BLaER1 treated with 17β-estradiol and CSF1 and Interleukin-3, amounts not matched to agents 10 nM and 100 nM (cell line): ENCODE results near the gene NKX2-3.

Experiments used
- H3K27ac ChIP-seq, 11 experiments: shearing (Covaris generic); formaldehyde crosslinking; 2 replicates each; pipeline ENCODE4 v1.8.1; 2022
- H3K27me3 ChIP-seq, 11 experiments: shearing (Covaris generic); formaldehyde crosslinking; 2 replicates each; pipeline ENCODE4 v1.8.1; 2022
- H3K36me3 ChIP-seq, 11 experiments: shearing (Covaris generic); formaldehyde crosslinking; 2 replicates each; pipeline ENCODE4 v1.8.1; 2022
- H3K4me1 ChIP-seq, 10 experiments: shearing (Covaris generic); formaldehyde crosslinking; 2 replicates each; pipeline ENCODE4 v1.8.1; 2022
- H3K4me2 ChIP-seq, 11 experiments: shearing (Covaris generic); formaldehyde crosslinking; 2 replicates each; pipeline ENCODE4 v1.8.1; 2022
- H3K4me3 ChIP-seq, 10 experiments: shearing (Covaris generic); formaldehyde crosslinking; 2 replicates each; pipeline ENCODE4 v1.8.1; 2022
- H3K9ac ChIP-seq, 11 experiments: shearing (Covaris generic); formaldehyde crosslinking; 2 replicates each; pipeline ENCODE4 v1.8.1; 2022
- H3K9me3 ChIP-seq, 11 experiments: shearing (Covaris generic); formaldehyde crosslinking; replicated peaks in 1 of 11; 2 replicates each; pipeline ENCODE4 v1.8.1; 2022
- H4K20me1 ChIP-seq, 11 experiments: shearing (Covaris generic); formaldehyde crosslinking; 2 replicates each; pipeline ENCODE4 v1.8.1; 2022
- Cebpa-rat ChIP-seq, 11 experiments: shearing (Covaris generic); IDR thresholded peaks; 2 replicates each; pipeline ENCODE4 v1.8.1; 2022

The NKX2-3 gene

GRCh38 chr10:99582255-99582770, 49.6 kb downstream of the NKX2-3 start:
- H3K4me3 ChIP-seq = no peak overlapping the region
- no peak overlapping the region for H3K9ac ChIP-seq
- no peaks in the 10 kb centered on the region for H3K27me3 ChIP-seq
- peaks cover 0 to 6% (median 1%) of the 10 kb centered on the region in 10 experiments; a peak in 13 of 20 replicates for H3K4me1 ChIP-seq
- no peak overlapping the region for H3K4me2 ChIP-seq
- H4K20me1 ChIP-seq = no peaks in the 10 kb centered on the region
- no peaks in the 10 kb centered on the region for H3K9me3 ChIP-seq
- no peaks in the 10 kb centered on the region for H3K36me3 ChIP-seq
- no peak overlapping the region for H3K27ac ChIP-seq
- TF ChIP-seq Cebpa-rat (IDR thresholded peaks at IDR 0.05) = no peak

DNA sequence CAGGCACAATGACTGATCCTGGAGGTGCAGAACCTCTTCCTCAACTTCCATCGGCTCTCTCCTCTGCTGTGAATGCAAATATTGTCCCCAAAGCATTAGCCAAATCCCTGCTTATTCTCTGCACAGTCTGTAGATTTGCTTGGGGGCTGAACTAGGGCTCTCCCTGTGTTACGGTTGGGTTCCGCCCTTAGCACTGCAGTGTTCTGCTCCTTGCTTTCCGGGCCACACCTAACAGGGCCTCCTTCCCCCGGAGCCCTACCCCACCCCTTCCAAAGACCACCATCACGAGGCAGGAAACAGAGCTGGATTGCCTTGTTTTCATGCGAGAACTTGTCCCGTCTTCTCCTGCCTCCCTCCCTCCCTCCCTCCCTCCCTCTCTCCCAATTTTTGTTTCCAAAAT, 50.9 kb downstream of the NKX2-3 start:
- Histone ChIP-seq H3K27me3 (no peaks in the 10 kb centered on the region), H3K4me3 (no peak overlapping the region), H3K4me1 (no peaks in the 10 kb centered on the region), H3K9ac (no peak overlapping the region), H4K20me1 (no peaks in the 10 kb centered on the region), H3K9me3 (no peaks in the 10 kb centered on the region), H3K27ac (no peak overlapping the region), H3K36me3 (no peaks in the 10 kb centered on the region), H3K4me2 (no peak overlapping the region)
- no peak for TF ChIP-seq Cebpa-rat (IDR thresholded peaks at IDR 0.05)
